NCI-H2081 (cell line): Measurements from ENCODE around the gene PPIL3.

Experiments used
- DNase-seq, 2 experiments: peaks; one replicate each; lab custom pipeline; 2025; lab: John Stamatoyannopoulos, UW

Gene PPIL3

GRCh38 chr2:200860092-200860795, 28.6 kb downstream of the PPIL3 start:
- peak in 1 of 2 experiments; percentile 23 for DNase-seq

- DNase-seq = no peak
Observed at GRCh38 chr2:200856806-200857205, 32.1 kb downstream of the PPIL3 start.

- no peak for DNase-seq
Observed at GRCh38 chr2:200852605-200853004, 36.3 kb downstream of the PPIL3 start.

- no peak for DNase-seq
Observed at GRCh38 chr2:200851398-200852248, 37.3 kb downstream of the PPIL3 start.

GRCh38 chr2:200850512-200851256, 38.2 kb downstream of the PPIL3 start:
- no peak for DNase-seq

GRCh38 chr2:200847939-200848338, 40.9 kb downstream of the PPIL3 start:
- no peak for DNase-seq

GRCh38 chr2:200847269-200847668, 41.6 kb downstream of the PPIL3 start:
- DNase-seq = no peak

- no peak for DNase-seq
Observed at GRCh38 chr2:200845669-200846325, 43.1 kb downstream of the PPIL3 start.

GRCh38 chr2:200845194-200845593, 43.7 kb downstream of the PPIL3 start:
- DNase-seq = no peak

GRCh38 chr2:200843993-200844948, 44.6 kb downstream of the PPIL3 start:
- DNase-seq = no peak

GRCh38 chr2:200839513-200839912, 49.4 kb downstream of the PPIL3 start:
- no peak for DNase-seq

- no peak for DNase-seq
Observed at GRCh38 chr2:200834701-200835100, 54.2 kb downstream of the PPIL3 start.

- DNase-seq = no peak
Observed at GRCh38 chr2:200829258-200829655, 59.6 kb downstream of the PPIL3 start.

- no peak for DNase-seq
Observed at GRCh38 chr2:200828572-200829257, 60.2 kb downstream of the PPIL3 start.

- no peak for DNase-seq
Observed at GRCh38 chr2:200828104-200828503, 60.8 kb downstream of the PPIL3 start.

- no peak for DNase-seq
Observed at GRCh38 chr2:200821686-200822245, 67.1 kb downstream of the PPIL3 start.
